Stimulated activated CD4-positive, alpha-beta T cell treated with anti-CD3 and anti-CD28 coated beads, Interleukin-2, amount 100 ng/mL, for 48 hours (primary cell): Measurements from ENCODE around the gene SPRYD3.
"Not testable (repeated sequence)": the region's sequence is repeated elsewhere in the genome, so short reads cannot be mapped to it uniquely, and the experiment has no call there.

Source experiments
- DNase-seq, 2 donors: peaks; one replicate each; pipeline ENCODE4 v3.0.0-alpha.2; 2020

The SPRYD3 gene

GRCh38 chr12:53079226-53080117 is at the start of gene SPRYD3:
Gene SPRYD3, minus strand, starts transcription at chr12:53079390. Its CDS starts 57 bp downstream, at chr12:53079333.
- DNase-seq, result peak; percentile 96 to 98

- no peak for DNase-seq
Measured at GRCh38 chr12:53127169-53127568, 48.0 kb upstream of the SPRYD3 start.

GRCh38 chr12:53124352-53124723 is 45.1 kb upstream of the SPRYD3 start:
- DNase-seq, result no peak

GRCh38 chr12:53123578-53124351 is 44.6 kb upstream of the SPRYD3 start:
- DNase-seq, result no peak

GRCh38 chr12:53122961-53123468 is 43.8 kb upstream of the SPRYD3 start:
- DNase-seq, result no peak

- DNase-seq, result no peak
Measured at GRCh38 chr12:53120685-53121525, 41.7 kb upstream of the SPRYD3 start.

GRCh38 chr12:53118751-53119300 is 39.6 kb upstream of the SPRYD3 start:
- DNase-seq, result no peak

GRCh38 chr12:53115891-53116648 is 36.9 kb upstream of the SPRYD3 start:
- DNase-seq, result no peak

- DNase-seq, result no peak
Measured at GRCh38 chr12:53115112-53115890, 36.1 kb upstream of the SPRYD3 start.

GRCh38 chr12:53113951-53114350 is 34.8 kb upstream of the SPRYD3 start:
- no peak for DNase-seq

GRCh38 chr12:53113136-53113705 is 34.0 kb upstream of the SPRYD3 start:
- DNase-seq, result no peak

GRCh38 chr12:53112431-53112830 is 33.2 kb upstream of the SPRYD3 start:
- not testable (repeated sequence) for DNase-seq

GRCh38 chr12:53107122-53107521 is 27.9 kb upstream of the SPRYD3 start:
- no peak for DNase-seq

- DNase-seq, result no peak
Measured at GRCh38 chr12:53105712-53106439, 26.7 kb upstream of the SPRYD3 start.

GRCh38 chr12:53105256-53105655 is 26.1 kb upstream of the SPRYD3 start:
- DNase-seq, result no peak

GRCh38 chr12:53103860-53104305 is 24.7 kb upstream of the SPRYD3 start:
- DNase-seq, result no peak

GRCh38 chr12:53102883-53103807 is 24.0 kb upstream of the SPRYD3 start, which contains the start of gene SOAT2:
Gene SOAT2, plus strand, starts transcription at chr12:53103486. Its CDS starts 92 bp downstream, at chr12:53103578.
- peak in 1 of 2 donors; percentile 10 for DNase-seq
